ENCODE data around the gene OTC.

DNA sequence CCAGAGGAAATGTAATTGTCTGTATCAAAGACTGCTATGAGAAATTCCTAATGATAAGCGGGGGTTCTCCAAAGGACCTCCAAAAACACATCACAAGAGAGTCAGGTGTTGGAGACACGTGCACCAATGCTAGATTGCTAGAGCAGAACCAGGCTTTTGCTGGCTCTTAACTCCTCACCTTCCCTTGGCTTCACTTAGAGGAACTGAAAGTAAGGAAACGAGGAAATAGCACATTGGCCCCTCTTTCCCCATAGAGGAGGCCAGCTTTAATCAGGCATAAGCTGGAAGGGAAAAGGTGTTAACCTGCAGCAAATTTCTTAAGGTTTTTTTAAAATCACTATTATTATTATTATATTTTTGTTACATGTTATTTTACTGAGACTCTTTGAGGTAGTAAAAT, 13.6 kb downstream of the OTC start:
- TF ChIP-seq, protein P1, sequence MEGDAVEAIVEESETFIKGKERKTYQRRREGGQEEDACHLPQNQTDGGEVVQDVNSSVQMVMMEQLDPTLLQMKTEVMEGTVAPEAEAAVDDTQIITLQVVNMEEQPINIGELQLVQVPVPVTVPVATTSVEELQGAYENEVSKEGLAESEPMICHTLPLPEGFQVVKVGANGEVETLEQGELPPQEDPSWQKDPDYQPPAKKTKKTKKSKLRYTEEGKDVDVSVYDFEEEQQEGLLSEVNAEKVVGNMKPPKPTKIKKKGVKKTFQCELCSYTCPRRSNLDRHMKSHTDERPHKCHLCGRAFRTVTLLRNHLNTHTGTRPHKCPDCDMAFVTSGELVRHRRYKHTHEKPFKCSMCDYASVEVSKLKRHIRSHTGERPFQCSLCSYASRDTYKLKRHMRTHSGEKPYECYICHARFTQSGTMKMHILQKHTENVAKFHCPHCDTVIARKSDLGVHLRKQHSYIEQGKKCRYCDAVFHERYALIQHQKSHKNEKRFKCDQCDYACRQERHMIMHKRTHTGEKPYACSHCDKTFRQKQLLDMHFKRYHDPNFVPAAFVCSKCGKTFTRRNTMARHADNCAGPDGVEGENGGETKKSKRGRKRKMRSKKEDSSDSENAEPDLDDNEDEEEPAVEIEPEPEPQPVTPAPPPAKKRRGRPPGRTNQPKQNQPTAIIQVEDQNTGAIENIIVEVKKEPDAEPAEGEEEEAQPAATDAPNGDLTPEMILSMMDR (IDR thresholded peaks at IDR 0.05; ENCODE audit: low read length): no peak
- no peak for TF ChIP-seq EZH2 (IDR thresholded peaks at IDR 0.05; ENCODE audit: borderline replicate concordance, low read length)
